22Rv1 (cell line): Measurements from ENCODE around the gene SPEF1.

Experiments used
- H3K27ac ChIP-seq: fragments of 450-650 bp; 2 replicates; pipeline ENCODE4 v1.5.1; 2017
- ZFX ChIP-seq: fragments of 450-650 bp; IDR thresholded peaks from 2 replicates; pipeline ENCODE4 v1.6.1; 2017; ENCODE audit warnings: antibody characterized with exemption, borderline replicate concordance
- TF ChIP-seq, protein P1 (sequence below): fragments of 450-650 bp; IDR thresholded peaks from 2 replicates; pipeline ENCODE4 v1.5.1; 2017; ENCODE audit warnings: mild to moderate bottlenecking

SPEF1 gene

DNA sequence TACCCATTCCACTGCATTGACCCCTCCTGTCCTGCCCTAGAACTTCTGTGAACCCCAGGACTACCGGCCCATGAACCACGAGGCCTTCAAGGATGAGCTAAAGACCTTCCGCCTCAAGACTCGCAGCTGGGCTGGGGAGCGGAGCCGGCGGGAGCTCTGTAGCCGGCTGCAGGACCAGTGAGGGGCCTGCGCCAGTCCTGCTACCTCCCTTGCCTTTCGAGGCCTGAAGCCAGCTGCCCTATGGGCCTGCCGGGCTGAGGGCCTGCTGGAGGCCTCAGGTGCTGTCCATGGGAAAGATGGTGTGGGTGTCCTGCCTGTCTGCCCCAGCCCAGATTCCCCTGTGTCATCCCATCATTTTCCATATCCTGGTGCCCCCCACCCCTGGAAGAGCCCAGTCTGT lies 23.5 kb upstream of the SPEF1 start:
- H3K27ac ChIP-seq, result peak overlapping the region; percentile 99
- TF ChIP-seq, protein P1, sequence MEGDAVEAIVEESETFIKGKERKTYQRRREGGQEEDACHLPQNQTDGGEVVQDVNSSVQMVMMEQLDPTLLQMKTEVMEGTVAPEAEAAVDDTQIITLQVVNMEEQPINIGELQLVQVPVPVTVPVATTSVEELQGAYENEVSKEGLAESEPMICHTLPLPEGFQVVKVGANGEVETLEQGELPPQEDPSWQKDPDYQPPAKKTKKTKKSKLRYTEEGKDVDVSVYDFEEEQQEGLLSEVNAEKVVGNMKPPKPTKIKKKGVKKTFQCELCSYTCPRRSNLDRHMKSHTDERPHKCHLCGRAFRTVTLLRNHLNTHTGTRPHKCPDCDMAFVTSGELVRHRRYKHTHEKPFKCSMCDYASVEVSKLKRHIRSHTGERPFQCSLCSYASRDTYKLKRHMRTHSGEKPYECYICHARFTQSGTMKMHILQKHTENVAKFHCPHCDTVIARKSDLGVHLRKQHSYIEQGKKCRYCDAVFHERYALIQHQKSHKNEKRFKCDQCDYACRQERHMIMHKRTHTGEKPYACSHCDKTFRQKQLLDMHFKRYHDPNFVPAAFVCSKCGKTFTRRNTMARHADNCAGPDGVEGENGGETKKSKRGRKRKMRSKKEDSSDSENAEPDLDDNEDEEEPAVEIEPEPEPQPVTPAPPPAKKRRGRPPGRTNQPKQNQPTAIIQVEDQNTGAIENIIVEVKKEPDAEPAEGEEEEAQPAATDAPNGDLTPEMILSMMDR, result no peak
- no peak for TF ChIP-seq ZFX

DNA sequence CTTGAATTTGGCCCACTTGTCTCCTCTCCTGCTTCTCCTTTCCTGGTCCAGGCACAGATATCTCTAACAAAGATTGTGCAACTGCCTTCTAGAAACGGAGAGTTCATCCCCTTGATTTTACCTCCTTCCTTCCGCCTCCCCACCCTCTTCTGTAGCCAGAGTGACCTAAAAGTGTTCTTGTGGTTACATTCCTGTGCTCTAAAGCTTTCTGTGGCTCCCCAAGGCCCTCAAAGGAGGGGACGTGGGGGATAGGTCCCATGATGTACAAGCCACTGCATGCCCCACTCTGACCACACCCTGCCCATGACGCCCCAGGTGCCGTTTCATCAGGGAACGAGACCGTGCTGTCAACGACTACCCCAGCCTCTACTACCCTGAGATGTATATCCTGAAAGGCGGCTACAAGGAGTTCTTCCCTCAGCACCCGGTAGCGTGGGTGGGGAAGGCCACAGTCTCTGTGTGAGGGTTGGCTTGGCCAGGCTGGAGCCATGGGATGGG lies 23.1 kb upstream of the SPEF1 start:
- TF ChIP-seq, protein P1, result no peak
- TF ChIP-seq ZFX, result no peak
- peak overlapping the region; percentile 99; the same call in 1 of the 2 replicates for H3K27ac ChIP-seq

DNA sequence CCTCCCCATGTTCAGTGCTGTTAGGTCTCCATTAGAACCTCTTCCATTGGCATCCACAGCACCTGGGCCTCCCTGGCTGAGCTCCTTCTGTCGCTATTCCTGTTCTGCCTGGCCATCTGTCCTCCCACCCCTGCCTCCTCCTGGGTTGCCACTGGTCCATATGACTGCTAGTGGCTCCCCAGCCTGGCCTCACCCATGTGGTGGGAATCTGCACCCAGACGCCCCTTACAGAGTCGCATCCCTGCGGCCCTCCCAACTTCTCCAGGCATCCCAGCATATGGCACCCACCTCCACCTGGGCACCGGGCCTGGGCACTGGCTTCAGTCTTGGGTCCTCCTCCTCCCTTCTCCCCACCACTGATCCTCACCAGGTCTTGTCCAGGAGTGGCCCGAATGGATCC lies 22.6 kb upstream of the SPEF1 start:
- 0 out of 2 replicates have a peak overlapping the region, but pooled peaks have one; percentile 99 for H3K27ac ChIP-seq

DNA sequence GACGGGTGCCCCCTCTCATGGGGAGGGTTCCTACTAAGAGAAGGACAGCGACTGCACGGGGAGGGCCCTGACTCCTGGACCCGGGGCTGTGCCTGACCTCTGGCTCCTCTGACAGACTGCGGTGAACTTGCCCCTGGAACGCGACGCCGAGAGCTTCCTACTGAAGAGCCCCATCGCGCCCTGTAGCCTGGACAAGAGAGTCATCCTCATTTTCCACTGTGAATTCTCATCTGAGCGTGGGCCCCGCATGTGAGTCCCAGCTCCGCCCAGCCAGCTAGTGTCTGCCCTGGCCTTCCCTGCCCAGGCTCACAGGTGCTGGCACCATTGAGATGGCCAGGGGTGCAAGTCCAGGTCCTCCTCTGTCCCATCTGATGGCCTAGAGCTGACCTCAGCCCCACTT lies 22.0 kb upstream of the SPEF1 start:
- H3K27ac ChIP-seq, result 0 out of 2 replicates have a peak overlapping the region, but pooled peaks have one; percentile 5
- TF ChIP-seq ZFX, result no peak
- TF ChIP-seq, protein P1, result no peak

More for the DNA sequence above, 22.6 kb upstream of the SPEF1 start:
- TF ChIP-seq ZFX, result no peak
- TF ChIP-seq, protein P1, result no peak

DNA sequence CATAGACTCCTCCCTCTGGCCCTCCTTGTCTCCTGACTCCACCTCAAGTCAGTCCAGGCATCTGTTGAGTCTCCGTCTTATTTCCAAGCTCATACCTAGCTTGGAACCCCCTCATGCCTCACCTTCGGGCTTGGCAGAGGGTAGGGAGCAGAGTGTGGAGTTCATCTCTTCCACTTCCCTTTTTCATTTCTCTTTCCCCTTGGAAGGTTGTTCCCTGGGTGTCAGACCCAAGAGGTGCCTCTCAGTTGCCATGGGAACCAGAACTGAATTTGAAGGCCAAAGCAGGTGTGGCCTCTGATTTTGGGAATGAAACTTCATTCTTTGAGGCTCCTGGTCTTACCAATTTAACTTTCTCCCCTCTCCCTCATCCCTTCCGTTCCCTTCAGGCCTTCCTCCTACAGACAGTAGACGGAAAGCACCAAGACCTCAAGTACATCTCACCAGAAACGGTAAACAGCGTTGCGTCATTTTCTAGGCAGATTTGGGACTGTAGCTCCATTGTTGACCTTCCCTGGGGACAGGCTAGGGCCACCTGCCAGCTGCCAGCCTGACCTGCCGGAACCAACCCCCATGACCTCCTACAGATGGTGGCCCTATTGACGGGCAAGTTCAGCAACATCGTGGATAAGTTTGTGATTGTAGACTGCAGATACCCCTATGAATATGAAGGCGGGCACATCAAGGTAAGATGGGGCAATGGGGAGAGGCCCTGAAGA lies 21.4 kb upstream of the SPEF1 start:
- 0 out of 2 replicates have a peak overlapping the region, but pooled peaks have one; percentile 5 for H3K27ac ChIP-seq
- TF ChIP-seq ZFX, result no peak
- TF ChIP-seq, protein P1, result no peak

DNA sequence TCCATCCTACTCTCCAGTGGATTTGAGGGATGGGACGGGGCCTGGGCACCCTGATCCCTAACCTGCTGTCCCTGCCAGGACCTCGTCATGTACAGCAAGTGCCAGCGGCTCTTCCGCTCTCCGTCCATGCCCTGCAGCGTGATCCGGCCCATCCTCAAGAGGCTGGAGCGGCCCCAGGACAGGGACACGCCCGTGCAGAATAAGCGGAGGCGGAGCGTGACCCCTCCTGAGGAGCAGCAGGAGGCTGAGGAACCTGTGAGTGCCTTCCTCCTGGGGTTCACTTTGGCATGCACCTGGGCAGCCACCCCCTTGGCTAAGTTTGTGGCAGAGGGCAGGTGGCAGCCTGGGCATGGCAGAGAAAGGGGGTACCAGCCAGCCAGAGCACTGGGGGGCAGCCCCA lies 20.6 kb upstream of the SPEF1 start:
- H3K27ac ChIP-seq, result 0 out of 2 replicates have a peak overlapping the region, but pooled peaks have one; percentile 4
- no peak for TF ChIP-seq ZFX
- TF ChIP-seq, protein P1, result no peak

DNA sequence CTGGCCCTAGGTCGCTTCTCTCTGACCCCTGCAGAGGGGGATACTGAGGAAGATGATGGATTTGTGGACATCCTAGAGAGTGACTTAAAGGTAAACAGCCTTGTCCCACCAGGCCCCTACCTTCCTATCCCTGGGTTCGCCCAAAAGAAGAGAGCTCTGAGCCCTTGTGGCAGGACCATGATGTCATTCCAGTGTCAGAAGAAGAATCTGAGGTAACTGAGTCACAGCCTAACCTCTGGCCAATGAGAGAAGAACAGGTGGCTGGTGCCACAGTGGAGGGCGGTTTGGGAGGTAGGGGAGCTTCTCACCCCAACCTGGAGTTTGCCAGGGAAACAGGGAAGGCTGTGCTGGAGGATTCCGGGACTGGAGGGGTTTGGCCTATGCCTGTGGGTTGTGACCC lies 20.1 kb upstream of the SPEF1 start:
- TF ChIP-seq, protein P1, result no peak
- TF ChIP-seq ZFX, result no peak
- 0 out of 2 replicates have a peak overlapping the region, but pooled peaks have one; percentile 4 for H3K27ac ChIP-seq
